HG03280 (cell line): ENCODE measurements around the gene TBC1D22A.

ENCODE experiments used
- ATAC-seq: cut with Tn5 transposase; IDR thresholded peaks from one replicate; pipeline ENCODE4 v1.9.1; 2021; ENCODE audit warnings: mild to moderate bottlenecking, moderate library complexity; ENCODE audit not compliant: unreplicated experiment

The TBC1D22A gene

GRCh38 chr22:47213571-47214230 is 451.3 kb downstream of the TBC1D22A start:
- no peak for ATAC-seq

- ATAC-seq, result no peak
Measured at GRCh38 chr22:47215851-47216250, 453.4 kb downstream of the TBC1D22A start.

GRCh38 chr22:47218671-47219070 is 456.2 kb downstream of the TBC1D22A start:
- ATAC-seq, result no peak

GRCh38 chr22:47219789-47220188 is 457.3 kb downstream of the TBC1D22A start:
- ATAC-seq, result no peak

GRCh38 chr22:47220752-47221151 is 458.3 kb downstream of the TBC1D22A start:
- ATAC-seq, result no peak

- ATAC-seq, result no peak
Measured at GRCh38 chr22:47221840-47222615, 459.6 kb downstream of the TBC1D22A start.
